HG03575 (cell line): ENCODE data around the gene MATN4.

Experiments used
- ATAC-seq: cut with Tn5 transposase; IDR thresholded peaks from one replicate; pipeline ENCODE4 v1.9.1; 2021; ENCODE audit not compliant: unreplicated experiment, insufficient number of reproducible peaks, low FRiP score; ENCODE audit errors: extremely low read depth

Gene MATN4

GRCh38 chr20:45263556-45264266, 44.4 kb downstream of the MATN4 start:
- ATAC-seq, result no peak

- no peak for ATAC-seq
These were observed 49.4 kb downstream of the MATN4 start for GRCh38 chr20:45258664-45259063.

GRCh38 chr20:45258259-45258658, 49.8 kb downstream of the MATN4 start:
- no peak for ATAC-seq

DNA sequence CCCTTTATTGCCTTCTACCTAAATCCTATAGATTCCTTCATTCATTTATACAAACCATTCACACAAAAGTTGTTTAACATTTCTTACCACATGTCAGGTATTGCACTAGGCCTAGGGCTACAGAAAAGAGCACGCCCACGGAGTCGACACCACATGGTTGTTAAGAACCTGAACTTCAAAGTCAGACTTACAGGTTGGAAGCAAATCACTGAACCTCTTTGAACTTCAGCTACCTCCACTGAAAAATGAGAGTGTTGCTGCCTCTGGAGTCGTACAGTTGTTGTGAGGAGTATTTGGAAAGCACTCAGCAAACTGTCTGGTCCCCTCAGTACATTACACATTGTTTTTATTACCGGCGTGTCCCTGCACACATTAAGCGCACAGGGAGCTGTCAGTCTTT, 50.4 kb downstream of the MATN4 start:
- ATAC-seq, result no peak

- ATAC-seq, result no peak
These were observed 50.9 kb downstream of the MATN4 start for GRCh38 chr20:45257161-45257560.

DNA sequence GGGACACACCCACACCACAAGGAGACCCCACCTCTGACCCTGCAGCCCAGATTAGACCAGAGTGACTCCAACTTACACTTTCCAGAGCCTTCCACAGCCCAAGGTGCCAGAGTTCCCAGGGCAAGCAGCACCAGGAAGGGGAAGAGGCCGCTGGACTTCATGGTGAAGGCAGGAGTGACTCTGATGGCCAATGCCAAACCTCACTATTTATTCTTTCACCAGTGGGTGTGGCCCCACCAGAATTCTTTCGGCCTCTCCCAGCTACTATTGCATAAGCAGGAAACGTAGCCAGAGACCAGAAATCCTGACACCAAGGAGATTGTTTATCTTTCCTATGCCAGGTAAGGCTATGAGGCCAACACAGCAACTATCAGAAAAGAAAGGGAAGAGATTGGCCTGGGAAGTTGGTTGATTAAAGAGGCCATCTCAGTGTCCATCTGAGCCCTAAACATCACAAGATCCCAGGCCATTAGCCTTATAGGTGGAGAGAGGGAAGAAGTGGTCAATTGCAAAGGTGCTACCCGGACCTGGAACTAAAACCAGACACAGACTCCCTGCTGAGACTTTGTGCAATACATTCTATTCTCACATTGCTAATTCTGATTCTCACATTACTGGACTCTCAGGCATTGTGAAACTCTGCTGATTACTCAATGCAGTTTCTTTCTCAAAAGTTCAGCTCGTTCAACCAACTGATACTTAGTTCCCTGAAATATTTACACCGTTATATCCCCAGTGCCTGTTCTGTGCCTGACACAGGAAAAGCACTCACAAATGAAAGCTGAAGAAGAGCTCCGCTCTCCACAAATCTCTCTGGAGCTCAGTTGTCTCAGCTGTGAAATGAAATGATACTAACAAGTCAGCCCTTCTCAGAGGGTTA, 53.5 kb downstream of the MATN4 start, which contains the start of gene SLPI:
TSS of gene SLPI (minus strand) at position 182 of the 880 bp plus-strand sequence. CDS start at position 161, 21 bp downstream.
- no peak for ATAC-seq

- ATAC-seq, result no peak
These were observed 54.8 kb downstream of the MATN4 start for GRCh38 chr20:45253261-45253660.

DNA sequence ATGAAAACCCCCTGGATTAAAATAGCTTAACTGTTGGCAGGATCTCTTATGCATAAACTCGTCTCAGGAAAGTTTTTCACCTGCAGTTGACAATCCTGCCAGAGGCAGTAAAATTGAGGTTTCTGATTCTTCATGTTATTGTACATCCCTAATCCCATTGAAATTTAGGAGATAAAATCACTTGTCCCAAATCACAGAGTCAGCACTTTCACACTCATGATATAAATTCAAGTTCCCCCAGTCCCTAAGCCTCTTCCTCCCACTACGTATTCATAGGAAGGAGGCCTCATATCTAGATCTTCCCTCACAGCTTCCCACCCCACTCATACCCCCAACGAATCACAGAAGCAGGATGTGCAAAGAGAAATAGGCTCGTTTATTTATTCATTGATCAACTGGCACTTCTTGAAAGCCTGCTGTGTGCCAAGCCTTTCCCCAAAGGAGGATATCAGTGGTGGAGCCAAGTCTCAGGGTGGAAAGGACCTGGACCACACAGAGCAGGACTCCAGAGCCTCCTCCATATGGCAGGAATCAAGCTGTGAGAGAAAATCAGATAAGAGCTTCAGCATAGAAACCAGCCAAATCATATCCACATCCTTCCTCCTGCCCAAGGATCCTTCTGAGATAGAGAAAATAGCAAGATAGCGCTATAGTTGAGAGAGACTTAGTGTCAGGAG, 56.1 kb downstream of the MATN4 start:
- no peak for ATAC-seq

- ATAC-seq, result no peak
These were observed 59.5 kb downstream of the MATN4 start for GRCh38 chr20:45248609-45249008.

DNA sequence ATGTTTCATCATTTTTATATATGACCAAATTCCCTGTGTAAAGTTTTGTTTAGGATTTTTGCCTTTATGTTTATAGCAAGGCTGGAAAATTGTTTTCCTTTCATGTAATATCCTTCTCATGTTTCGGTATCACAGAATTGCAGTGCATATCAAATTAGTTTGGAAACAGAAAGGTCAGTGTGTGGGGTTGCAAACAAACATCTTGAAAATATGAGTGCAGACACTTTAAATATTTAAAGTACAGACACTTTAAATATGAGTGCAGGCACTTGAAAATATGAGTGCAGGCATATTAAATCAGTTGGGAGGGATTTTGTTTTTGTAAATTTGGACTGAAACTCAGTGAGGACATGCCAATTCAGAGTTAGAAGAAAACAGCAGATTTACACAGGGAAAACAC, 60.2 kb downstream of the MATN4 start:
- no peak for ATAC-seq

DNA sequence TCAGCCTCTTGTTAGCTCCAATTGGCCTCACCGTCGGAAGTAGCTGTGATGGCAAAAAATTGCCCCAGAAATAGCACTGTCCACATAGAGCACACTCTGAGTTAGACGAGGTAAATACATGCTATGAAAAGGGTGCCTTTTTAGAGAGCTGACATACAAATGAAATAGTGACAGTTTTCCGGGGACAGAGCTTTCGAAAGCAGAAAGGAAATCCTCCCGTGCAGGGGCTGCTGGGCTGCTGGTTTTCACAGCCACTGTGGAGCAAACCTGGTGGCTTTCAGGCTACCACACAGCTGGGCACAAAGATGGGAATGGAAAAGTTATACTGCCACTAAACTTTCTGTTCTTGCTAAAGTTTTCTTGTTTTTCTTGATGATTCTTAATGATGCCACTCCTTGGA, 62.0 kb downstream of the MATN4 start:
- ATAC-seq, result no peak
